HepG2 (cell line): Measurements from ENCODE around the gene ARHGEF4.

ENCODE experiments used
- KLF9 ChIP-seq: IDR thresholded peaks from 2 replicates; pipeline ENCODE4 v1.6.1; 2016; ENCODE audit warnings: low read depth
- NFIC ChIP-seq: IDR thresholded peaks from 2 replicates; pipeline ENCODE4 v1.6.1; 2012; ENCODE audit warnings: mild to moderate bottlenecking, low read length, inconsistent platforms
- PATZ1 ChIP-seq: sonication (generic); formaldehyde crosslinking; IDR thresholded peaks from 2 replicates; pipeline ENCODE4 v1.4.0; 2020; ENCODE audit warnings: missing genetic modification reagents
- PHF20 ChIP-seq: sonication (generic); formaldehyde crosslinking; IDR thresholded peaks from 2 replicates; pipeline ENCODE4 v1.5.0; 2020; ENCODE audit warnings: mild to moderate bottlenecking, missing genetic modification reagents
- PRMT3 ChIP-seq: sonication (generic); formaldehyde crosslinking; IDR thresholded peaks from 2 replicates; pipeline ENCODE4 v1.8.1; 2022; ENCODE audit warnings: low read depth, mild to moderate bottlenecking, moderate library complexity, missing genetic modification reagents, borderline replicate concordance
- RORA ChIP-seq: sonication (generic); formaldehyde crosslinking; IDR thresholded peaks from 2 replicates; pipeline ENCODE4 v1.5.0; 2020; ENCODE audit warnings: mild to moderate bottlenecking, missing genetic modification reagents, moderate library complexity
- TRIM24 ChIP-seq: sonication (generic); formaldehyde crosslinking; IDR thresholded peaks from 2 replicates; pipeline ENCODE4 v1.8.0; 2022; ENCODE audit warnings: mild to moderate bottlenecking, missing genetic modification reagents
- ZNF12 ChIP-seq: sonication (generic); formaldehyde crosslinking; IDR thresholded peaks from 2 replicates; pipeline ENCODE4 v1.5.0; 2020; ENCODE audit warnings: missing genetic modification reagents
- ZNF710 ChIP-seq: sonication (generic); formaldehyde crosslinking; IDR thresholded peaks from 2 replicates; pipeline ENCODE4 v1.5.0; 2020; ENCODE audit warnings: mild to moderate bottlenecking, missing genetic modification reagents, borderline replicate concordance
- TF ChIP-seq, protein P1 (sequence below): IDR thresholded peaks from 2 replicates; pipeline ENCODE4 v1.6.1; 2012; ENCODE audit warnings: inconsistent platforms

- TF ChIP-seq ZNF710 (CRISPR knock-in tag) (no peak), KLF9 (CRISPR knock-in tag) (no peak), PATZ1 (CRISPR knock-in tag) (no peak), PHF20 (CRISPR knock-in tag) (no peak), PRMT3 (no peak), NFIC (no peak), RORA (no peak), ZNF12 (CRISPR knock-in tag) (no peak), TRIM24 (CRISPR knock-in tag) (no peak)
- TF ChIP-seq, protein P1, sequence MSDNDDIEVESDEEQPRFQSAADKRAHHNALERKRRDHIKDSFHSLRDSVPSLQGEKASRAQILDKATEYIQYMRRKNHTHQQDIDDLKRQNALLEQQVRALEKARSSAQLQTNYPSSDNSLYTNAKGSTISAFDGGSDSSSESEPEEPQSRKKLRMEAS: no peak
Measured at GRCh38 chr2:130827502-130828251, 9.0 kb upstream of the ARHGEF4 start.
